Neural cell (in vitro differentiated cells): ENCODE results near the gene SRGAP3. TPM values are rescaled to one million over a fixed set of nuclear protein-coding genes. Genes with fewer than 3 reads are reported as not detected.

Experiments used
- H2AFZ ChIP-seq: fragments of 200-600, 300-800 bp; sonication (generic), shearing (Covaris generic); 2 replicates; pipeline ENCODE4 v1.6.0; 2014; ENCODE audit warnings: low read depth, mild to moderate bottlenecking, antibody characterized with exemption, low read length, moderate library complexity
- H3F3A ChIP-seq: fragments of 200-600 bp; shearing (Covaris generic); 2 replicates; pipeline ENCODE4 v1.6.1; 2016; ENCODE audit warnings: mild to moderate bottlenecking, moderate library complexity, mixed read lengths, antibody characterized with exemption, low read length; ENCODE audit not compliant: insufficient read depth, poor library complexity, severe bottlenecking
- H3K27ac ChIP-seq: fragments of 200-600, 300-800 bp; sonication (generic), shearing (Covaris generic); 2 replicates; pipeline ENCODE4 v1.5.1; 2014; ENCODE audit warnings: mild to moderate bottlenecking, low read length, moderate library complexity
- H3K27me3 ChIP-seq: fragments of 300-800, 200-600 bp; sonication (generic), shearing (Covaris generic); 2 replicates; pipeline ENCODE4 v1.6.0; 2014; ENCODE audit warnings: mild to moderate bottlenecking, low read depth, low read length, moderate library complexity; ENCODE audit not compliant: insufficient read depth
- H3K36me3 ChIP-seq: fragments of 300-800, 200-600 bp; sonication (generic), shearing (Covaris generic); 2 replicates; pipeline ENCODE4 v1.5.1; 2014; ENCODE audit warnings: mild to moderate bottlenecking, antibody characterized with exemption, low read length, moderate library complexity; ENCODE audit not compliant: insufficient read depth
- H3K4me2 ChIP-seq: fragments of 300-800, 200-600 bp; sonication (generic), shearing (Covaris generic); 2 replicates; pipeline ENCODE4 v1.6.0; 2014; ENCODE audit warnings: mild to moderate bottlenecking, low read length
- H3K4me3 ChIP-seq: fragments of 300-800, 200-600 bp; sonication (generic), shearing (Covaris generic); 2 replicates; pipeline ENCODE4 v1.5.1; 2014; ENCODE audit warnings: mild to moderate bottlenecking, low read length, moderate library complexity
- H3K79me2 ChIP-seq: fragments of 200-600 bp; shearing (Covaris generic); replicated peaks from 2 replicates; pipeline ENCODE4 v1.6.0; 2014; ENCODE audit warnings: mild to moderate bottlenecking, low read length, moderate library complexity; ENCODE audit not compliant: insufficient read depth
- H3K9ac ChIP-seq: fragments of 300-800, 200-600 bp; sonication (generic), shearing (Covaris generic); 2 replicates; pipeline ENCODE4 v1.6.1; 2016; ENCODE audit warnings: mild to moderate bottlenecking, low read length, mixed read lengths
- H3K9me2 ChIP-seq: fragments of 200-600 bp; shearing (Covaris generic); 2 replicates; pipeline ENCODE4 v1.6.1; 2016; ENCODE audit warnings: mild to moderate bottlenecking, low read length, mixed read lengths; ENCODE audit not compliant: insufficient read depth
- H3K9me3 ChIP-seq: fragments of 200-600, 300-800 bp; sonication (generic), shearing (Covaris generic); 2 replicates; pipeline ENCODE4 v1.6.1; 2016; ENCODE audit warnings: mild to moderate bottlenecking, mixed run types, low read length, moderate library complexity, mixed read lengths
- H4K20me1 ChIP-seq: fragments of 200-600 bp; shearing (Covaris generic); 2 replicates; pipeline ENCODE4 v1.6.1; 2016; ENCODE audit warnings: mild to moderate bottlenecking, mixed run types; ENCODE audit not compliant: insufficient read depth
- EP300 ChIP-seq: fragments of 450-650 bp; conservative IDR thresholded peaks from 2 replicates; pipeline ENCODE4 v1.6.1; 2014; ENCODE audit warnings: antibody characterized with exemption, mild to moderate bottlenecking, moderate library complexity; ENCODE audit not compliant: poor library complexity, severe bottlenecking
- EZH2 ChIP-seq: fragments of 200-600, 300-800 bp; shearing (Covaris generic), sonication (generic); IDR thresholded peaks from 2 replicates; pipeline ENCODE4 v1.6.1; 2014; ENCODE audit warnings: antibody characterized with exemption, low read length, borderline replicate concordance, mild to moderate bottlenecking; ENCODE audit not compliant: insufficient read depth, poor library complexity, severe bottlenecking
- MXI1 ChIP-seq: fragments of 450-650 bp; conservative IDR thresholded peaks from 2 replicates; pipeline ENCODE4 v1.6.1; 2014; ENCODE audit warnings: antibody characterized with exemption, mild to moderate bottlenecking; ENCODE audit not compliant: poor library complexity, severe bottlenecking
- POLR2AphosphoS5 ChIP-seq: IDR thresholded peaks from 2 replicates; pipeline ENCODE4 v1.6.1; 2012
- RAD21 ChIP-seq: fragments of 450-650 bp; conservative IDR thresholded peaks from 2 replicates; pipeline ENCODE4 v1.6.1; 2014; ENCODE audit warnings: antibody characterized with exemption, mild to moderate bottlenecking, moderate library complexity
- SMC3 ChIP-seq: fragments of 450-650 bp; conservative IDR thresholded peaks from 2 replicates; pipeline ENCODE4 v1.6.1; 2014; ENCODE audit warnings: antibody characterized with exemption, mild to moderate bottlenecking, moderate library complexity; ENCODE audit not compliant: poor library complexity
- TAF1 ChIP-seq: IDR thresholded peaks from 2 replicates; pipeline ENCODE4 v1.6.1; 2012; ENCODE audit warnings: low read depth
- polyA plus RNA-seq: library from polyadenylated mRNA; depleted of rRNA; stranded (reverse); fragments of >200 nt; gene quantifications from 2 replicates; pipeline ENCODE4 v1.2.3, GENCODE V29; 2014
- TF ChIP-seq, protein P1 (sequence below): IDR thresholded peaks from 2 replicates; pipeline ENCODE4 v1.6.1; 2012; ENCODE audit warnings: borderline replicate concordance
- TF ChIP-seq, protein P2 (sequence below): fragments of 450-650 bp; IDR thresholded peaks from 2 replicates; pipeline ENCODE4 v1.5.1; 2014; ENCODE audit warnings: antibody characterized with exemption, mild to moderate bottlenecking, moderate library complexity; ENCODE audit not compliant: poor library complexity, severe bottlenecking

Gene SRGAP3
- polyA plus RNA-seq, 1 donor from 2014 or later: 31.5 TPM

DNA sequence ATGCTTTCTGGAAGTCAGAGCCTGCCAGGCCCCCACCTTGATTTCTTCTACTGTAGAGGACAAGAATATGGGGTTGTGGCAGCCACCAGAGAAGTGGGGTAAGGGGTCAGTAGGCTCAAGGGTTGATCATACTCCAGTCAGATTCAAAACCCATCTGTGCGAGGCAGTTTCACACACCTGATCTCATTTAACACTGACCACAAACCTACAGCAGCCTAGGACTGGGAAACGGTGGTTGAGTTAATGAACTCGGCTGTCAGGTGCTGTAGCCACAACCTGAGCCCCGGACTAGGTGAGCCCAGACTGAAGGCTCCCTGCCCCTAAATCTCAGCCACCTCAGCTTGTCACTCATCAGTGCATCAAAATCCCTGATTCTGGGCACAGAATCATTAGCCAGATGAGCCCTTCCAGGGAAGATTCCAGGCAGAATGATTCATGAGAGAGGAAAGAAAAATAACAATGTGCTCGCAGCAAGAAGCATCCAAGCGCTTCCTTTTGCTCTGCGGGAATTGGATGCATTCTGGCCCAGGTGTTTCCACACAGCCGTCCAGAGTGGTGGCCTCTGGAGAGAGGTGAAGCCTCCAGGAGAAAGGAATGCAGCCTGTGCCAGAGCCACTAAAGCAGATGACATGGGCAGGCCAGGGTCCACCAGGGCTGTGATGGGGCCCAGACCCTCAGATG, 102.1 kb downstream of the SRGAP3 start:
- no peak overlapping the region for H3K27ac ChIP-seq

DNA sequence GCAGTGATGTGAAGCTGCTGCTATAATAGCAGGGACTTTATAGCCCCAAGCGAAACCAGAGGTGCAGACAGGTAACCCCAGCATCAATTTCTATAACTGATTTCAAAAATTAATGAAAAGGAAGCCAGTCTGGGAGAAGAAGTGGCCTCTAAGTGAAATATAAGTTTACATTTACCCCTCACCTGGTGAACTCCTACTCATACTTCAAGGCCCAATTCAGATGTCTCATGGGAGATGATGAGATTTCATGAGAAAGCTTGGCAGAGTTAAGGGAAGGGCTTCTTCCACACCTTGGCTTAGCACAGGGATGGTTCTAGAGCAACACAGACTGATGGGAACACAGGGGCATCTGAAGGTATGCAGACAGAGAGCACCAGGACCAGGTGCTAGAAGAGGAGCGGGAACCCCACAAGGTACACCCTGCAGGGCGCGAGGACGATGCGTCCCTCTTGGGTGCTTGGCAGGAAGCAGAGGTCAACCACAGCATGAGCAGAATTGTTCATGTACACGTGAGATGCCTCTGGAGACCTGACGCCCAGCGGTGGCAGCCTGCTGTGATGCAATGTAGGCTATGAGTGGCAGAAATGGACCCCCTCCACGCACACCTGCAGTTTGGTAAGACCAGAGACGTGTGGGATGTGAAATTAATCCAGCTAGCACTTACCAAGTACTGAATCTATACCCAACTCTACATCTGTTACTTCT, 102.9 kb downstream of the SRGAP3 start:
- Histone ChIP-seq H3K27ac (no peak overlapping the region), H2AFZ (no peak overlapping the region), H3K9me3 (peaks cover 6% of the 10 kb centered on the region), H3K36me3 (peaks cover 7% of the 10 kb centered on the region), H3K9ac (no peak overlapping the region), H3K4me2 (no peak overlapping the region), H3K79me2 (peaks cover 2% of the 10 kb centered on the region), H3K9me2 (no peaks in the 10 kb centered on the region), H3K27me3 (no peaks in the 10 kb centered on the region), H3K4me3 (no peak overlapping the region), H3F3A (no peaks in the 10 kb centered on the region), H4K20me1 (no peaks in the 10 kb centered on the region)
- TF ChIP-seq, protein P1, sequence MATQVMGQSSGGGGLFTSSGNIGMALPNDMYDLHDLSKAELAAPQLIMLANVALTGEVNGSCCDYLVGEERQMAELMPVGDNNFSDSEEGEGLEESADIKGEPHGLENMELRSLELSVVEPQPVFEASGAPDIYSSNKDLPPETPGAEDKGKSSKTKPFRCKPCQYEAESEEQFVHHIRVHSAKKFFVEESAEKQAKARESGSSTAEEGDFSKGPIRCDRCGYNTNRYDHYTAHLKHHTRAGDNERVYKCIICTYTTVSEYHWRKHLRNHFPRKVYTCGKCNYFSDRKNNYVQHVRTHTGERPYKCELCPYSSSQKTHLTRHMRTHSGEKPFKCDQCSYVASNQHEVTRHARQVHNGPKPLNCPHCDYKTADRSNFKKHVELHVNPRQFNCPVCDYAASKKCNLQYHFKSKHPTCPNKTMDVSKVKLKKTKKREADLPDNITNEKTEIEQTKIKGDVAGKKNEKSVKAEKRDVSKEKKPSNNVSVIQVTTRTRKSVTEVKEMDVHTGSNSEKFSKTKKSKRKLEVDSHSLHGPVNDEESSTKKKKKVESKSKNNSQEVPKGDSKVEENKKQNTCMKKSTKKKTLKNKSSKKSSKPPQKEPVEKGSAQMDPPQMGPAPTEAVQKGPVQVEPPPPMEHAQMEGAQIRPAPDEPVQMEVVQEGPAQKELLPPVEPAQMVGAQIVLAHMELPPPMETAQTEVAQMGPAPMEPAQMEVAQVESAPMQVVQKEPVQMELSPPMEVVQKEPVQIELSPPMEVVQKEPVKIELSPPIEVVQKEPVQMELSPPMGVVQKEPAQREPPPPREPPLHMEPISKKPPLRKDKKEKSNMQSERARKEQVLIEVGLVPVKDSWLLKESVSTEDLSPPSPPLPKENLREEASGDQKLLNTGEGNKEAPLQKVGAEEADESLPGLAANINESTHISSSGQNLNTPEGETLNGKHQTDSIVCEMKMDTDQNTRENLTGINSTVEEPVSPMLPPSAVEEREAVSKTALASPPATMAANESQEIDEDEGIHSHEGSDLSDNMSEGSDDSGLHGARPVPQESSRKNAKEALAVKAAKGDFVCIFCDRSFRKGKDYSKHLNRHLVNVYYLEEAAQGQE: no peak

More for the DNA sequence above, 102.1 kb downstream of the SRGAP3 start:
- H3K9me2 ChIP-seq: no peaks in the 10 kb centered on the region
- peaks cover 7% of the 10 kb centered on the region for H3K36me3 ChIP-seq
- no peak overlapping the region for H3K4me3 ChIP-seq
- H2AFZ ChIP-seq: no peak overlapping the region
- no peak overlapping the region for H3K9ac ChIP-seq
- no peaks in the 10 kb centered on the region for H4K20me1 ChIP-seq
- H3K27me3 ChIP-seq: no peaks in the 10 kb centered on the region
- H3K4me2 ChIP-seq: no peak overlapping the region
- H3F3A ChIP-seq: no peaks in the 10 kb centered on the region
- H3K9me3 ChIP-seq: peaks cover 6% of the 10 kb centered on the region
- no peak for TF ChIP-seq POLR2AphosphoS5
- TF ChIP-seq EP300: no peak
- no peak for TF ChIP-seq EZH2
- TF ChIP-seq MXI1: no peak
- no peak for TF ChIP-seq RAD21
- TF ChIP-seq, protein P2, sequence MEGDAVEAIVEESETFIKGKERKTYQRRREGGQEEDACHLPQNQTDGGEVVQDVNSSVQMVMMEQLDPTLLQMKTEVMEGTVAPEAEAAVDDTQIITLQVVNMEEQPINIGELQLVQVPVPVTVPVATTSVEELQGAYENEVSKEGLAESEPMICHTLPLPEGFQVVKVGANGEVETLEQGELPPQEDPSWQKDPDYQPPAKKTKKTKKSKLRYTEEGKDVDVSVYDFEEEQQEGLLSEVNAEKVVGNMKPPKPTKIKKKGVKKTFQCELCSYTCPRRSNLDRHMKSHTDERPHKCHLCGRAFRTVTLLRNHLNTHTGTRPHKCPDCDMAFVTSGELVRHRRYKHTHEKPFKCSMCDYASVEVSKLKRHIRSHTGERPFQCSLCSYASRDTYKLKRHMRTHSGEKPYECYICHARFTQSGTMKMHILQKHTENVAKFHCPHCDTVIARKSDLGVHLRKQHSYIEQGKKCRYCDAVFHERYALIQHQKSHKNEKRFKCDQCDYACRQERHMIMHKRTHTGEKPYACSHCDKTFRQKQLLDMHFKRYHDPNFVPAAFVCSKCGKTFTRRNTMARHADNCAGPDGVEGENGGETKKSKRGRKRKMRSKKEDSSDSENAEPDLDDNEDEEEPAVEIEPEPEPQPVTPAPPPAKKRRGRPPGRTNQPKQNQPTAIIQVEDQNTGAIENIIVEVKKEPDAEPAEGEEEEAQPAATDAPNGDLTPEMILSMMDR: no peak
- TF ChIP-seq, protein P1: no peak
- no peak for TF ChIP-seq TAF1
- TF ChIP-seq SMC3: no peak
- H3K79me2 ChIP-seq: peaks cover 2% of the 10 kb centered on the region
